ENCODE data around the gene NACC2.

The NACC2 gene

GRCh38 chr9:136084063-136084944 lies 10.8 kb downstream of the NACC2 start:
- H3K36me3 ChIP-seq (ENCODE audit: control insufficient read depth, insufficient read depth, low read length) = no peaks in the 10 kb centered on the region
- peaks cover 59% of the 10 kb centered on the region for H3K4me1 ChIP-seq (ENCODE audit: control insufficient read depth, insufficient read depth, low read length)
- H3K27me3 ChIP-seq (ENCODE audit: control insufficient read depth, insufficient read depth, low read length) = no peaks in the 10 kb centered on the region
- H3K4me3 ChIP-seq (ENCODE audit: low read length) = no peak overlapping the region
- H3K9ac ChIP-seq (ENCODE audit: low read length) = no peak overlapping the region
- no peak overlapping the region for H3K27ac ChIP-seq (ENCODE audit: low read depth, low read length)

- H3K27me3 ChIP-seq (ENCODE audit: control insufficient read depth, insufficient read depth, low read length) = no peaks in the 10 kb centered on the region
- no peak overlapping the region for H3K9ac ChIP-seq (ENCODE audit: low read length)
- no peaks in the 10 kb centered on the region for H3K36me3 ChIP-seq (ENCODE audit: control insufficient read depth, insufficient read depth, low read length)
- H3K27ac ChIP-seq (ENCODE audit: low read depth, low read length) = no peak overlapping the region
- no peak overlapping the region for H3K4me3 ChIP-seq (ENCODE audit: low read length)
- H3K4me1 ChIP-seq (ENCODE audit: control insufficient read depth, insufficient read depth, low read length) = peaks cover 60% of the 10 kb centered on the region
Measured at GRCh38 chr9:136083558-136084062, 11.5 kb downstream of the NACC2 start.

GRCh38 chr9:136082496-136083361 lies 12.4 kb downstream of the NACC2 start:
- H3K27ac ChIP-seq (ENCODE audit: low read depth, low read length) = peak overlapping the region; percentile 70
- peaks cover 52% of the 10 kb centered on the region for H3K4me1 ChIP-seq (ENCODE audit: control insufficient read depth, insufficient read depth, low read length)
- H3K4me3 ChIP-seq (ENCODE audit: low read length) = no peak overlapping the region
- H3K27me3 ChIP-seq (ENCODE audit: control insufficient read depth, insufficient read depth, low read length) = no peaks in the 10 kb centered on the region
- H3K36me3 ChIP-seq (ENCODE audit: control insufficient read depth, insufficient read depth, low read length) = no peaks in the 10 kb centered on the region
- no peak overlapping the region for H3K9ac ChIP-seq (ENCODE audit: low read length)

- Histone ChIP-seq H3K4me3 (ENCODE audit: low read length) (no peak overlapping the region), H3K4me1 (ENCODE audit: control insufficient read depth, insufficient read depth, low read length) (peaks cover 48% of the 10 kb centered on the region), H3K27ac (ENCODE audit: low read depth, low read length) (peak overlapping the region; percentile 70)
Measured at GRCh38 chr9:136081826-136082495, 13.1 kb downstream of the NACC2 start.

GRCh38 chr9:136081113-136081825 lies 13.8 kb downstream of the NACC2 start:
- Histone ChIP-seq H3K27me3 (ENCODE audit: control insufficient read depth, insufficient read depth, low read length) (no peaks in the 10 kb centered on the region), H3K9ac (ENCODE audit: low read length) (no peak overlapping the region), H3K4me3 (ENCODE audit: low read length) (no peak overlapping the region), H3K36me3 (ENCODE audit: control insufficient read depth, insufficient read depth, low read length) (no peaks in the 10 kb centered on the region), H3K4me1 (ENCODE audit: control insufficient read depth, insufficient read depth, low read length) (peaks cover 41% of the 10 kb centered on the region), H3K27ac (ENCODE audit: low read depth, low read length) (peak overlapping the region; percentile 70)

More at GRCh38 chr9:136081826-136082495, 13.1 kb downstream of the NACC2 start:
- Histone ChIP-seq H3K9ac (ENCODE audit: low read length) (no peak overlapping the region), H3K36me3 (ENCODE audit: control insufficient read depth, insufficient read depth, low read length) (no peaks in the 10 kb centered on the region), H3K27me3 (ENCODE audit: control insufficient read depth, insufficient read depth, low read length) (no peaks in the 10 kb centered on the region)

- H3K9ac ChIP-seq (ENCODE audit: low read length) = no peak overlapping the region
- peaks cover 39% of the 10 kb centered on the region for H3K4me1 ChIP-seq (ENCODE audit: control insufficient read depth, insufficient read depth, low read length)
Measured at GRCh38 chr9:136080716-136081112, 14.4 kb downstream of the NACC2 start.

GRCh38 chr9:136079916-136080246 lies 15.2 kb downstream of the NACC2 start:
- Histone ChIP-seq H3K4me1 (ENCODE audit: control insufficient read depth, insufficient read depth, low read length) (peaks cover 39% of the 10 kb centered on the region), H3K27ac (ENCODE audit: low read depth, low read length) (peak overlapping the region; percentile 60), H3K4me3 (ENCODE audit: low read length) (no peak overlapping the region), H3K9ac (ENCODE audit: low read length) (no peak overlapping the region), H3K36me3 (ENCODE audit: control insufficient read depth, insufficient read depth, low read length) (no peaks in the 10 kb centered on the region), H3K27me3 (ENCODE audit: control insufficient read depth, insufficient read depth, low read length) (no peaks in the 10 kb centered on the region)

More at GRCh38 chr9:136080716-136081112, 14.4 kb downstream of the NACC2 start:
- Histone ChIP-seq H3K4me3 (ENCODE audit: low read length) (no peak overlapping the region), H3K36me3 (ENCODE audit: control insufficient read depth, insufficient read depth, low read length) (no peaks in the 10 kb centered on the region), H3K27me3 (ENCODE audit: control insufficient read depth, insufficient read depth, low read length) (no peaks in the 10 kb centered on the region), H3K27ac (ENCODE audit: low read depth, low read length) (peak overlapping the region; percentile 70)

GRCh38 chr9:136079211-136079915 lies 15.7 kb downstream of the NACC2 start:
- Histone ChIP-seq H3K27me3 (ENCODE audit: control insufficient read depth, insufficient read depth, low read length) (no peaks in the 10 kb centered on the region), H3K4me1 (ENCODE audit: control insufficient read depth, insufficient read depth, low read length) (peaks cover 36% of the 10 kb centered on the region), H3K27ac (ENCODE audit: low read depth, low read length) (peak overlapping the region; percentile 60), H3K36me3 (ENCODE audit: control insufficient read depth, insufficient read depth, low read length) (no peaks in the 10 kb centered on the region), H3K9ac (ENCODE audit: low read length) (no peak overlapping the region), H3K4me3 (ENCODE audit: low read length) (no peak overlapping the region)

- H3K27me3 ChIP-seq (ENCODE audit: control insufficient read depth, insufficient read depth, low read length) = no peaks in the 10 kb centered on the region
- H3K27ac ChIP-seq (ENCODE audit: low read depth, low read length) = peak overlapping the region; percentile 60
- H3K4me1 ChIP-seq (ENCODE audit: control insufficient read depth, insufficient read depth, low read length) = peaks cover 36% of the 10 kb centered on the region
- no peak overlapping the region for H3K4me3 ChIP-seq (ENCODE audit: low read length)
- H3K9ac ChIP-seq (ENCODE audit: low read length) = no peak overlapping the region
- no peaks in the 10 kb centered on the region for H3K36me3 ChIP-seq (ENCODE audit: control insufficient read depth, insufficient read depth, low read length)
Measured at GRCh38 chr9:136078498-136079011, 16.5 kb downstream of the NACC2 start.

- Histone ChIP-seq H3K27me3 (ENCODE audit: control insufficient read depth, insufficient read depth, low read length) (no peaks in the 10 kb centered on the region), H3K4me1 (ENCODE audit: control insufficient read depth, insufficient read depth, low read length) (peaks cover 34% of the 10 kb centered on the region), H3K9ac (ENCODE audit: low read length) (no peak overlapping the region), H3K36me3 (ENCODE audit: control insufficient read depth, insufficient read depth, low read length) (no peaks in the 10 kb centered on the region), H3K27ac (ENCODE audit: low read depth, low read length) (peak overlapping the region; percentile 60), H3K4me3 (ENCODE audit: low read length) (no peak overlapping the region)
Measured at GRCh38 chr9:136078024-136078423, 17.1 kb downstream of the NACC2 start.

GRCh38 chr9:136077491-136077890 lies 17.6 kb downstream of the NACC2 start:
- H3K27ac ChIP-seq (ENCODE audit: low read depth, low read length) = peak overlapping the region; percentile 60
- H3K4me1 ChIP-seq (ENCODE audit: control insufficient read depth, insufficient read depth, low read length) = peaks cover 28% of the 10 kb centered on the region
- H3K9ac ChIP-seq (ENCODE audit: low read length) = no peak overlapping the region

More at GRCh38 chr9:136077491-136077890, 17.6 kb downstream of the NACC2 start:
- Histone ChIP-seq H3K4me3 (ENCODE audit: low read length) (no peak overlapping the region), H3K36me3 (ENCODE audit: control insufficient read depth, insufficient read depth, low read length) (no peaks in the 10 kb centered on the region), H3K27me3 (ENCODE audit: control insufficient read depth, insufficient read depth, low read length) (no peaks in the 10 kb centered on the region)
